Nephron progenitor cell (in vitro differentiated cells): ENCODE results near the gene DNA2.
"Not testable (repeated sequence)": the region's sequence is repeated elsewhere in the genome, so short reads cannot be mapped to it uniquely, and the experiment has no call there.

Experiments used
- DNase-seq: peaks from one replicate; pipeline ENCODE4 v3.0.0; 2021
- H3K27ac Mint-ChIP-seq: 2 replicates; pipeline ENCODE4 v1.8.0; 2021; ENCODE audit warnings: mild to moderate bottlenecking, moderate library complexity, mixed read lengths
- H3K27me3 Mint-ChIP-seq: 2 replicates; pipeline ENCODE4 v1.8.0; 2021; ENCODE audit warnings: mild to moderate bottlenecking, low read depth, mixed read lengths; ENCODE audit not compliant: poor library complexity
- H3K36me3 Mint-ChIP-seq: 2 replicates; pipeline ENCODE4 v1.8.0; 2021; ENCODE audit warnings: low read depth, mixed read lengths
- H3K4me1 Mint-ChIP-seq: 2 replicates; pipeline ENCODE4 v1.8.0; 2021; ENCODE audit warnings: mixed read lengths
- H3K4me3 Mint-ChIP-seq: 2 replicates; pipeline ENCODE4 v1.8.0; 2021; ENCODE audit warnings: mild to moderate bottlenecking, moderate library complexity, mixed read lengths
- H3K9me3 Mint-ChIP-seq: 2 replicates; pipeline ENCODE4 v1.8.0; 2021; ENCODE audit warnings: mild to moderate bottlenecking, moderate library complexity, mixed read lengths
- CTCF ChIP-seq: fragments of 200-600 bp; sonication (generic); IDR thresholded peaks from 2 replicates; pipeline ENCODE4 v1.5.0; 2021; ENCODE audit warnings: antibody characterized with exemption

The DNA2 gene

GRCh38 chr10:68463365-68464093 is 8.2 kb downstream of the DNA2 start:
- Mint-ChIP-seq H3K27me3 (no peaks in the 10 kb centered on the region), H3K4me3 (no peak overlapping the region), H3K36me3 (peaks cover 85% of the 10 kb centered on the region), H3K4me1 (no peaks in the 10 kb centered on the region), H3K27ac (peak overlapping the region; percentile 39), H3K9me3 (no peaks in the 10 kb centered on the region)
- TF ChIP-seq CTCF = no peak
- DNase-seq = no peak

- H3K27ac Mint-ChIP-seq = peak overlapping the region; percentile 72
- no peak for DNase-seq
- H3K27me3 Mint-ChIP-seq = no peaks in the 10 kb centered on the region
- no peaks in the 10 kb centered on the region for H3K9me3 Mint-ChIP-seq
- H3K36me3 Mint-ChIP-seq = peaks cover 83% of the 10 kb centered on the region
- no peak overlapping the region for H3K4me3 Mint-ChIP-seq
- no peak for TF ChIP-seq CTCF
- H3K4me1 Mint-ChIP-seq = no peaks in the 10 kb centered on the region
These were observed 9.2 kb downstream of the DNA2 start for GRCh38 chr10:68462536-68462935.

GRCh38 chr10:68461032-68461431 is 10.7 kb downstream of the DNA2 start:
- TF ChIP-seq CTCF = no peak

GRCh38 chr10:68449698-68450097 is 22.1 kb downstream of the DNA2 start:
- DNase-seq, H3K27me3 Mint-ChIP-seq, H3K4me3 Mint-ChIP-seq, H3K4me1 Mint-ChIP-seq, H3K9me3 Mint-ChIP-seq, H3K27ac Mint-ChIP-seq: not testable (repeated sequence)
- peaks cover 69% of the 10 kb centered on the region for H3K36me3 Mint-ChIP-seq

More at GRCh38 chr10:68461032-68461431, 10.7 kb downstream of the DNA2 start:
- H3K27me3 Mint-ChIP-seq = no peaks in the 10 kb centered on the region
- no peak for DNase-seq
- H3K4me3 Mint-ChIP-seq = no peak overlapping the region
- H3K27ac Mint-ChIP-seq = no peak overlapping the region
- H3K9me3 Mint-ChIP-seq = no peaks in the 10 kb centered on the region
- H3K36me3 Mint-ChIP-seq = peaks cover 82% of the 10 kb centered on the region
- H3K4me1 Mint-ChIP-seq = no peaks in the 10 kb centered on the region

- no peak for TF ChIP-seq CTCF
- Mint-ChIP-seq H3K9me3 (no peaks in the 10 kb centered on the region), H3K4me1 (no peaks in the 10 kb centered on the region), H3K4me3 (no peak overlapping the region), H3K36me3 (peaks cover 54% of the 10 kb centered on the region), H3K27ac (no peak overlapping the region), H3K27me3 (no peaks in the 10 kb centered on the region)
- DNase-seq = no peak
These were observed 25.6 kb downstream of the DNA2 start for GRCh38 chr10:68446179-68446578.

GRCh38 chr10:68442971-68443370 is 28.8 kb downstream of the DNA2 start:
- DNase-seq = no peak
- TF ChIP-seq CTCF = no peak
- H3K4me1 Mint-ChIP-seq = no peaks in the 10 kb centered on the region
- H3K4me3 Mint-ChIP-seq = no peak overlapping the region
- H3K36me3 Mint-ChIP-seq = peaks cover 38% of the 10 kb centered on the region
- H3K27me3 Mint-ChIP-seq = no peaks in the 10 kb centered on the region
- no peaks in the 10 kb centered on the region for H3K9me3 Mint-ChIP-seq
- H3K27ac Mint-ChIP-seq = no peak overlapping the region
